Skeletal muscle satellite cell (primary cell): ENCODE results near the gene PPP1R1C. TPM values are rescaled to one million over a fixed set of nuclear protein-coding genes. Genes with fewer than 3 reads are reported as not detected.

Experiments used
- H3K27me3 ChIP-seq: 2 replicates; pipeline ENCODE4 v1.7.0; 2013; ENCODE audit warnings: low read length; ENCODE audit not compliant: control insufficient read depth, insufficient read depth
- H3K36me3 ChIP-seq: 2 replicates; pipeline ENCODE4 v1.7.0; 2013; ENCODE audit warnings: mild to moderate bottlenecking, control low read depth, low read length; ENCODE audit not compliant: insufficient read depth
- H3K4me1 ChIP-seq: 2 replicates; pipeline ENCODE4 v1.7.0; 2013; ENCODE audit warnings: low read length; ENCODE audit not compliant: control insufficient read depth, insufficient read depth
- H3K4me2 ChIP-seq: 2 replicates; pipeline ENCODE4 v1.7.0; 2013; ENCODE audit warnings: mild to moderate bottlenecking, low read length
- H3K4me3 ChIP-seq: 2 replicates; pipeline ENCODE4 v1.7.0; 2013; ENCODE audit warnings: low read length
- H3K9ac ChIP-seq: 2 replicates; pipeline ENCODE4 v1.7.0; 2013; ENCODE audit warnings: mild to moderate bottlenecking, low read depth, low read length, moderate library complexity
- H3K9me3 ChIP-seq: replicated peaks from 2 replicates; pipeline ENCODE4 v1.7.0; 2013; ENCODE audit warnings: mild to moderate bottlenecking, control low read depth, low read length
- total RNA-seq: library from RNA; depleted of rRNA; stranded (reverse); fragments of >200 nt; gene quantifications from 2 replicates; pipeline ENCODE4 v1.2.3, GENCODE V29; 2012; rRNA removed

Gene PPP1R1C, protein sequence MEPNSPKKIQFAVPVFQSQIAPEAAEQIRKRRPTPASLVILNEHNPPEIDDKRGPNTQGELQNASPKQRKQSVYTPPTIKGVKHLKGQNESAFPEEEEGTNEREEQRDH
- total RNA-seq: under 0.01 TPM in 1 of 2 replicates, not detected in the other

DNA sequence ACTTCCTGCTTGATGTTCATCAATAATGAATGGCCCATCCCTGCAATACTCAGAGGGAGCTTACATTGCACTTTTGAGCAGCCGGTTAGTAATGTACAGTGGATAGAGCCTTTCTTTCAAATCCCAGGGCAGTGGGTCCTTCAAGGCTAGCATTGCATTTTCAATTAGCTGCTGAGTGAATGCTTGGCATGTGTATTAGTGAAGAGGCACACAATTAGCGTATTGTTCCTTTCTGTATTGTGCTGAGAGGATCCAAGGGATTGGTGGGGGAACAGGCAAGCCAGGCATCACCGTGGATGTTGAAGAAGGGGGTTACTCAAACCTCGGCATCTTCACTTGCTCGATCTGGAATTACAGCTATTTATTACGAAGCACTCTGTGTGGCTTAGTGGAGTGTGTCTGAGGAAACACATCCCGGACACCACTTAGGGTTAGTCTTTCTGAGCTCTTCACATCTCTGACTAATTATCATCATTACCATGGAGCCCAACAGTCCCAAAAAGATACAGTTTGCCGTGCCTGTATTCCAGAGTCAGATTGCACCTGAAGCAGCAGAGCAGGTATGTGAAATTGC lies at the start of gene PPP1R1C:
TSS of gene PPP1R1C (plus strand) at position 222 of the 574 bp plus-strand sequence. CDS start at position 480, 258 bp downstream.
- no peak within 1 kb of the TSS for H3K4me3 ChIP-seq
- H3K4me1 ChIP-seq: no peaks in the 10 kb centered on the region
- no peaks in the 10 kb centered on the region for H3K9me3 ChIP-seq
- H3K9ac ChIP-seq: no peak within 1 kb of the TSS
- no peaks in the 10 kb centered on the region for H3K27me3 ChIP-seq
- H3K36me3 ChIP-seq: no peaks in the 10 kb centered on the region
- H3K4me2 ChIP-seq: no peak within 1 kb of the TSS

DNA sequence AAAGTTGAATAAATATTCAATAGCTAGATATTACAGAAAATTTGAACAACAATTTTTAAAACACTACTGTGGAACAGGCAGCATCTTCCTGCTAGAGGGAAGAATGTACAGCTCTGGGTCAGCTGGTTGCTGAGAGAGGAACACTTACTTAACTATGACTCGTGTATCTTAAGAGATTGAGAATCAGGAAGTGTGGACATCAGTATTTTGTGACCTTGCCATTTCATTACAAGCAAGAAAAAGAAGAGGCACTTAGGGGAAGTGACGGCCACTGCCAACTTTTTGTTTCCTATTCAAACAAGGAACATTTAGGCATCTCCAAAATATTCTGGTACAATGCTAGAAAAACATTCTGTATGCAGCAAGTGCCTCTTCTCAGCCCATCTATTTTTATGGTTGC lies 48.2 kb upstream of the PPP1R1C start:
- Histone ChIP-seq H3K27me3 (no peaks in the 10 kb centered on the region), H3K36me3 (peaks cover under 1% of the 10 kb centered on the region), H3K9ac (no peak overlapping the region), H3K9me3 (no peaks in the 10 kb centered on the region), H3K4me3 (no peak overlapping the region), H3K4me2 (no peak overlapping the region), H3K4me1 (peaks cover 9% of the 10 kb centered on the region)

DNA sequence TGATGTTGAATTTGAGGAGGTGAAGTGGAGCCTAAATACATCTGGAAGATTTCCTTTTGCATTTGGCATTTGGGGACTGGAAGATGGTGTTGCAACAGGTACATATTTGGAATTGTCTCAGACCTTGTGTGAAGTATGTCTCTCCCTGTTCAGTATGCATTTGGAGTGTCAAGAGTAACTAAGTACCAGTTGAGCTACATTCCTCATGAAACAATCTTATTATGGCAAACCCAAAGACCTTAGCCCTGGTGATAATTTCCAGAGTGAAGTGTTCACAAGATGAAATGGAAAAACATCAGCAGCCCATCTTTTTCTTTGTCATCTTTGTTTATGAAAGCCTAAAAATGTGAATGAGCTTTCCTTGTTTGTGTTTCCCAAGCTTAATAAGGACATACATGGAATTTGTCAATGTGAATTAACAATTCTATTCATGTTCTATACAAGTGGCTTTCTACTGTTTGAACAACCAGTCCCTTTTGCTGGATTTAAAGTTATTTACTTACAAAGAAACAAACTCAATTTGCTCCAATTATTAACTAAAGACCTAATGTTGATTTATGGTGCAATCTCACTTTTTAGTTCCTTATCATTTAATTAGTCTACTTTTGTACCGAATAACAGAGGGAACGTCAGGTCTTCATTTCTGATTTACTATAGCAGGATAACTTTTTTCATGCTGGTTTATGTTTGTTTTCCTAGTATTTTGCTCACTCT lies 42.1 kb upstream of the PPP1R1C start:
- Histone ChIP-seq H3K4me3 (no peak overlapping the region), H3K9ac (no peak overlapping the region), H3K4me2 (no peak overlapping the region), H3K9me3 (no peaks in the 10 kb centered on the region), H3K4me1 (peaks cover 9% of the 10 kb centered on the region), H3K36me3 (no peaks in the 10 kb centered on the region), H3K27me3 (no peaks in the 10 kb centered on the region)

DNA sequence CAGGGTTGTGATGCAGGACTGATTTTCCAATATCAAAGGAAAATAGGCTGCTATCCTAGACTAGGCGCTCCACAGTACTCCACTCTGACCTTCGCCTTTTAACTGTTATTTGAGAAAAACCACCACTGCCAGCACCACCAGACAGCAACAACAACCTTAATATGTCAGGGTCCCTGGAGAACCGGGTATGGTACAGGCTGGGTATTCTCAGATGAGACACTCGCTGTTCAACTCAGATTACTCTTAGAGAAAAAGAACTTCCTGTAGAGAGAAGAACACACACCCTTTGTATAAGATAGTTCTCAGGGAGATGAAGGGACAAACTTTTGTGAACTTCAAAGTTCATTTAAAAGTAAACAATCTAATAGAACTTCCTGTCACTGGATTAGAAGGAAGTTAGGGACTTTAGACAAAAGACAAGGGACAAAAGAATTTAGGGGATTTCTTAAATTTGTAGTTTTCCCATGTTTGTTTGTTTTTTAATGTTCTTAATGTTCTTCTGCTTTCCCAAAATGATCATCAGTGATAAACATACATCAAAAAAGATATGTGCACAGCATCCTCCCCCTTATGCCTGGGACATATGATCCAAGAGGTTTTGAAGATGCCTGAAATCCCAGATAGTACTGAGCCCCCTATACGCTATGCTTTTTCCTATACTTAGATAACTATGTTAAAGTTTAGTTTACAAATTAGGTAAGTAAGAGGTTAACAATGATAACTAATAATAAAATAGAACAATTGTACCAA lies 41.3 kb upstream of the PPP1R1C start:
- Histone ChIP-seq H3K9me3 (no peaks in the 10 kb centered on the region), H3K36me3 (no peaks in the 10 kb centered on the region), H3K4me1 (peaks cover 17% of the 10 kb centered on the region), H3K4me3 (no peak overlapping the region), H3K4me2 (no peak overlapping the region), H3K9ac (no peak overlapping the region), H3K27me3 (no peaks in the 10 kb centered on the region)

DNA sequence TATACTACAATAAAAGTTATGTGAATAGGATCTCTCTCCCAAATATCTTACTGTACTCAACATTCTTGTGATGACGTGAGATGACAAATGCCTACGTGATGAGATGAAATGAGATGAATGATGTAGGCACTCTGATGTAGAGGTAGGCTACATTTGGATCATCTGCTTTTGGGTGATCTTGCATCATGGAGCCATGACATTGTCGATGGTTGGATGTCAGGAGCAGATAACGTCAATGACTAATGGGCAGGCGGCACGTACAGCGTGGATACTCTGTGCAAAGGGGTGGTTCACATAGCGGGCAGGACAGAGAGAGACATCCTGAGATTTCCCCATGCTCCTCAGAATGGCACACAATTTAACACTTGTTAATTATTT lies 40.8 kb upstream of the PPP1R1C start:
- Histone ChIP-seq H3K9ac (no peak overlapping the region), H3K9me3 (no peaks in the 10 kb centered on the region), H3K4me2 (no peak overlapping the region), H3K4me1 (peaks cover 19% of the 10 kb centered on the region), H3K4me3 (no peak overlapping the region), H3K27me3 (no peaks in the 10 kb centered on the region), H3K36me3 (no peaks in the 10 kb centered on the region)

DNA sequence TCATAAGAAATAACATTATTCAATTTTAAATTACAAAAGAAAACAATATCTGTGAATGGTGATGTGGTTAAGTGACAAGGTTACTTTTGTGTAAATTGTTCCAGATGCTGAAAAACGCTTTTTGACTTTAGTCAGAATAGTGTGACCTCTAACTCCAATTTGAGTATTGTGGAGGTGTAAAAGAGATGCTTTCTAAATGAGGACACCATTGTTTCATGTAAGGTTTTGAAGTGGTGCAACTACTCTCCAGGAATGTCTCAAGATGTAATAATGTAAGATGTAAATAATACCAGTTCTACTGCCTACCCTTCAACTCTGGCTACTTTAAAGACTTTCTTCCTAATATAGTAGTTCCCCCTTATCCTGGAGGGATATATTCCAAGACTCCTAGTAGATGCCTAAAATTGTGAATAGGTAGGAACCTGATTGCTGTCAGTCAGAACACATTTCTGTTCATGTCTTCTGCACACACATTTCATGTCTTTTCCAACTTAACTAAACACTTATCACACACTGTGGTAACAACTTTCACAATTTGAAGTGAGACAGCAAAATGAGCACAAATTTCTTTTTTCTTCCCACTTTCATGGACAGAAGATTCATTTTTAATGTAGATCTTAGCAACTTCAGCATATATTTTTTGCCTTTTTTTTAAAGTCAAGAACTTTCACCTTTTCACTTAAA lies 39.1 kb upstream of the PPP1R1C start:
- no peak overlapping the region for H3K4me2 ChIP-seq
- H3K36me3 ChIP-seq: no peaks in the 10 kb centered on the region
- H3K4me3 ChIP-seq: no peak overlapping the region
- no peaks in the 10 kb centered on the region for H3K27me3 ChIP-seq
- peaks cover 19% of the 10 kb centered on the region for H3K4me1 ChIP-seq
- no peaks in the 10 kb centered on the region for H3K9me3 ChIP-seq
- H3K9ac ChIP-seq: no peak overlapping the region

DNA sequence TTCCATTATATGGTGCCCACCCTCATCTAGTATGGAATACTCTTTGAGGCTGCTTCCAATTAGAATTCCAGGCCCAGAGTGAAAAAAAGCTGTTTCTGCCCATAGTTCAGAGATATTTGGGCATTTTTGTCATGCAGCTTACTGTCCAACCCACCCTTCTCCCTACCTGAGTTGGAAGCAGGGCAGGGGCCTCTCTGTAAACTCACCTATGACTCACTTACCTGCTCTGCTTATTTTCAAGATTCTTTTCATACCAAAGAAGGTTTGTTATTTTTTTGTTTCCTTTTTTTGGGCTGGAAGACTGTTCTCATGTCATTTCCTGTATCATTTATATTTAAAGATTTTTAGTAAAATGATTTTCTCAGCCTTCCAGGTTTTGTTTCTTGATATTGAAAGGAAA lies 38.4 kb upstream of the PPP1R1C start:
- H3K4me3 ChIP-seq: no peak overlapping the region
- H3K4me1 ChIP-seq: peaks cover 19% of the 10 kb centered on the region
- H3K9ac ChIP-seq: no peak overlapping the region
- no peaks in the 10 kb centered on the region for H3K9me3 ChIP-seq
- H3K27me3 ChIP-seq: no peaks in the 10 kb centered on the region
- H3K36me3 ChIP-seq: no peaks in the 10 kb centered on the region
- no peak overlapping the region for H3K4me2 ChIP-seq

DNA sequence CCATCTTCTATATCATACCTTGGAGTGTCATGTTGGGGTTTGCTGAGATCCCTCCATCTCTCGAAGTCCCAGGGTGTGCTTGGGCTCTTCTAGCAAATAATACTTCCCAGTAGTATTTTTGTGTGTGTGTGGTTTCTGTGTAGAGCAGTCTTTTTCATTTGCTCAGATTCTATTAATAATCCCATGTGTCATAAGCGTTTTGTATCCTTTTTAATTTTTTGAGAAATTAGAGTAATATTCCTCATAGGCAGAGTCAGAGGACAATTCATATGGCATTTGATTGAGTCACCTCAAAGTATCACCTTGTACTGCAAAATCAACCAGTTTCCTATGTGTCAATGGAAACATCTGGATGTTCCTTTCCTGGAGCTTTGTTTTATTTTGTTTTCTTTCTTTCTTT lies 37.4 kb upstream of the PPP1R1C start:
- Histone ChIP-seq H3K9ac (no peak overlapping the region), H3K4me3 (no peak overlapping the region), H3K9me3 (no peaks in the 10 kb centered on the region), H3K4me1 (peaks cover 21% of the 10 kb centered on the region), H3K4me2 (no peak overlapping the region), H3K36me3 (no peaks in the 10 kb centered on the region), H3K27me3 (no peaks in the 10 kb centered on the region)

DNA sequence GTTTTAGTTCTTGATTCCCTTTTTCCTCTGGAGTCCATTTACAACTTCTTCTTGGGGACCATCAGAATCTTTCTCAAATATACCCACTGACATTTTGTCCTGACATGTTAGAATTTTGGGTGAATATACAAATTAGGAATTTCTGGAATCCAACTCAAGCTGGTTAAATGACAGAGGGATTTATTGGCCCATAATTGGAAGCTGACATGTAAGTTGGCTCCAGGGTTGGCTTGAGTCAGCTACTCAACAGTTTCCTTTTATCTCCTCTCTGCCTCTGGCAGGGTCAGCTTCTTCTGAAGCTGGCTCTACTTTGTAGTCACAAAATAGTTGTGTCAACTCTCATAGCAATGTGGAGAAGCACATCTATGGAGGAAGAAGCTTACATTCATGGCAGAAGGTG lies 36.6 kb upstream of the PPP1R1C start:
- peaks cover 29% of the 10 kb centered on the region for H3K4me1 ChIP-seq
- H3K9ac ChIP-seq: no peak overlapping the region
- no peaks in the 10 kb centered on the region for H3K9me3 ChIP-seq
- H3K27me3 ChIP-seq: no peaks in the 10 kb centered on the region
- no peaks in the 10 kb centered on the region for H3K36me3 ChIP-seq
- H3K4me3 ChIP-seq: no peak overlapping the region
- H3K4me2 ChIP-seq: no peak overlapping the region

DNA sequence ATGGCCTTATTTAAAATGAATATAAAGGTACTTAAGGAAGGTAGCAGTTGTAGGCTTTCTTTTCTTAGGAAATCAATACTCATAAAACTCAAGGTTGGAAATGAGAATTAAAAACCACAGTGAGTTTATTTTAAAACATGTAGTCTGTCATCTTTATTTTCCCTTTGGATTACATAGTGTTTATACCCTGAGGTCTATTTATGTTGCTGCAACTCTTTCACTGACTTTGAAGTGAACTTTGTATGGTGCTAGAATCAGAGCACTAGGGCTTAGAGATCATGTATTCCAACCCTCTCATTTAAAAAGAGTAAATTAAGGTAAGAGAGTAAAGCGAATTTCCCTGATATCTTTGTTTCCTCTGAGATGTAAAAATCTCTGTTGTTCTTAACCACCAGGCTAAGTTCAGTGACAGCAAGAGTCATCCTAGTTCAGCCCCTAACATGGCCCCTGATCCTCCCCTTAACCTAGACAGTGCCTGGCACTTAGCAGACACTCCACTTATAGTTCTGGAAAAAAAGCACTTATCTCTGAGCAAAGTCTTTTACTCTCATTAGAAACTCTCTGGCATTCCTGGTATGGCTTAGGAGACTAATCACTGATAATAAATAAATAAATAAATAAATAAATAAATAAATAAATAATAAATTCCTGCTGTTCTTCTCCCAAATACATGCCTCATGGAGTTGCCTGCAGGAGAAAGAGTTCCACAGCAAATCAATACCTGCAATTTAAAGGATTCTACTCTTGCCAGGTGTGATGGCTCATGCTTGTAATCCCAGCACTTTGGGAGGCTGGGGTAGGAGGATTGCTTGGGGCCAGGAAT lies 33.0 kb upstream of the PPP1R1C start:
- Histone ChIP-seq H3K4me2 (no peak overlapping the region), H3K4me3 (no peak overlapping the region), H3K9ac (no peak overlapping the region), H3K27me3 (no peaks in the 10 kb centered on the region), H3K36me3 (no peaks in the 10 kb centered on the region), H3K4me1 (peaks cover 42% of the 10 kb centered on the region), H3K9me3 (no peaks in the 10 kb centered on the region)
